Measurements from ENCODE around the gene RPL28.

DNA sequence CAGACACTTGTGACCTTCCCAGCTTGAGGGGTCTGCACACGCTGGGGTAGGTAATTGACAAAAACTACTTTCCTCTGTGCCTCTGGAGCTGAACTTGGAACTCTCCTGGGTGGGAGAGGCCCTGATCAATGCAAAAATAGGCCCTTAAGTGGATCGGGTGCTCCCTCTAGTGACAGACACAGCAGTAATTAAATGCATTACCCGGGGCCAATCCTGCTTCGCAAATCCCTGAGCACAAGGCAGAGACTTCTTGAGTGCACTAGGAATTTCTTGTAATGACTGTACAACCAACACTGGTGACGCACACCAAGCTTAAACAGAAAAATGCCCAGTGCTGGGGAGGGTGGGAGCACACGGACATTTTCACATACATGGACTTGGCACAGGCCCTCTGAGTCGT lies 32.5 kb downstream of the RPL28 start:
- TF ChIP-seq, protein P1, sequence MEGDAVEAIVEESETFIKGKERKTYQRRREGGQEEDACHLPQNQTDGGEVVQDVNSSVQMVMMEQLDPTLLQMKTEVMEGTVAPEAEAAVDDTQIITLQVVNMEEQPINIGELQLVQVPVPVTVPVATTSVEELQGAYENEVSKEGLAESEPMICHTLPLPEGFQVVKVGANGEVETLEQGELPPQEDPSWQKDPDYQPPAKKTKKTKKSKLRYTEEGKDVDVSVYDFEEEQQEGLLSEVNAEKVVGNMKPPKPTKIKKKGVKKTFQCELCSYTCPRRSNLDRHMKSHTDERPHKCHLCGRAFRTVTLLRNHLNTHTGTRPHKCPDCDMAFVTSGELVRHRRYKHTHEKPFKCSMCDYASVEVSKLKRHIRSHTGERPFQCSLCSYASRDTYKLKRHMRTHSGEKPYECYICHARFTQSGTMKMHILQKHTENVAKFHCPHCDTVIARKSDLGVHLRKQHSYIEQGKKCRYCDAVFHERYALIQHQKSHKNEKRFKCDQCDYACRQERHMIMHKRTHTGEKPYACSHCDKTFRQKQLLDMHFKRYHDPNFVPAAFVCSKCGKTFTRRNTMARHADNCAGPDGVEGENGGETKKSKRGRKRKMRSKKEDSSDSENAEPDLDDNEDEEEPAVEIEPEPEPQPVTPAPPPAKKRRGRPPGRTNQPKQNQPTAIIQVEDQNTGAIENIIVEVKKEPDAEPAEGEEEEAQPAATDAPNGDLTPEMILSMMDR (IDR thresholded peaks at IDR 0.05 in 2 of 3, conservative IDR thresholded peaks at IDR 0.05 in 1 of 3; ENCODE audit: control insufficient read depth in 2 of 3, extremely low read depth in 1 of 3, insufficient read depth in 1 of 3, low read depth in 3 of 3, low read length in 3 of 3), result peak; percentile 64 to 88 (median 75)
- TF ChIP-seq, protein P2, sequence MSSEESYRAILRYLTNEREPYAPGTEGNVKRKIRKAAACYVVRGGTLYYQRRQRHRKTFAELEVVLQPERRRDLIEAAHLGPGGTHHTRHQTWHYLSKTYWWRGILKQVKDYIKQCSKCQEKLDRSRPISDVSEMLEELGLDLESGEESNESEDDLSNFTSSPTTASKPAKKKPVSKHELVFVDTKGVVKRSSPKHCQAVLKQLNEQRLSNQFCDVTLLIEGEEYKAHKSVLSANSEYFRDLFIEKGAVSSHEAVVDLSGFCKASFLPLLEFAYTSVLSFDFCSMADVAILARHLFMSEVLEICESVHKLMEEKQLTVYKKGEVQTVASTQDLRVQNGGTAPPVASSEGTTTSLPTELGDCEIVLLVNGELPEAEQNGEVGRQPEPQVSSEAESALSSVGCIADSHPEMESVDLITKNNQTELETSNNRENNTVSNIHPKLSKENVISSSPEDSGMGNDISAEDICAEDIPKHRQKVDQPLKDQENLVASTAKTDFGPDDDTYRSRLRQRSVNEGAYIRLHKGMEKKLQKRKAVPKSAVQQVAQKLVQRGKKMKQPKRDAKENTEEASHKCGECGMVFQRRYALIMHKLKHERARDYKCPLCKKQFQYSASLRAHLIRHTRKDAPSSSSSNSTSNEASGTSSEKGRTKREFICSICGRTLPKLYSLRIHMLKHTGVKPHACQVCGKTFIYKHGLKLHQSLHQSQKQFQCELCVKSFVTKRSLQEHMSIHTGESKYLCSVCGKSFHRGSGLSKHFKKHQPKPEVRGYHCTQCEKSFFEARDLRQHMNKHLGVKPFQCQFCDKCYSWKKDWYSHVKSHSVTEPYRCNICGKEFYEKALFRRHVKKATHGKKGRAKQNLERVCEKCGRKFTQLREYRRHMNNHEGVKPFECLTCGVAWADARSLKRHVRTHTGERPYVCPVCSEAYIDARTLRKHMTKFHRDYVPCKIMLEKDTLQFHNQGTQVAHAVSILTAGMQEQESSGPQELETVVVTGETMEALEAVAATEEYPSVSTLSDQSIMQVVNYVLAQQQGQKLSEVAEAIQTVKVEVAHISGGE (CRISPR knock-in tag; IDR thresholded peaks at IDR 0.05), result no peak
- TF ChIP-seq JUNB (IDR thresholded peaks at IDR 0.05) (no peak), EZH2 (IDR thresholded peaks at IDR 0.05; ENCODE audit: borderline replicate concordance, control insufficient read depth, low read depth, low read length) (no peak)
